A549 (cell line): ENCODE measurements around the gene CALM1.
A peak's percentile ranks its signal among the peaks of the same experiment; 100 is the strongest.

ENCODE experiments used
- BCL3 ChIP-seq: fragments of >200 bp; sonication (Bioruptor Twin); formaldehyde crosslinking; IDR thresholded peaks from 3 replicates; pipeline ENCODE4 v1.6.1; 2016
- CTCF ChIP-seq: fragments of >200 bp; sonication (Bioruptor Twin); formaldehyde crosslinking; IDR thresholded peaks from 3 replicates; pipeline ENCODE4 v1.5.1; 2016
- ELK1 ChIP-seq: fragments of 150-350 bp; IDR thresholded peaks from 2 replicates; pipeline ENCODE4 v1.6.1; 2014; ENCODE audit warnings: low read depth, mild to moderate bottlenecking, low read length
- JUNB ChIP-seq: fragments of >200 bp; sonication (Bioruptor Twin); formaldehyde crosslinking; IDR thresholded peaks from 2 replicates; pipeline ENCODE4 v1.6.1; 2016
- KDM1A ChIP-seq: fragments of 200-600 bp; sonication (generic); IDR thresholded peaks from 2 replicates; pipeline ENCODE4 v1.6.1; 2016; ENCODE audit warnings: low read depth, mild to moderate bottlenecking
- KDM5A ChIP-seq: fragments of 200-600 bp; sonication (generic); IDR thresholded peaks from 2 replicates; pipeline ENCODE4 v1.6.1; 2016; ENCODE audit warnings: antibody characterized with exemption, mild to moderate bottlenecking
- MAFK ChIP-seq: fragments of 450-650 bp; IDR thresholded peaks from 2 replicates; pipeline ENCODE4 v1.6.1; 2014; ENCODE audit not compliant: partially characterized antibody
- MAX ChIP-seq: IDR thresholded peaks from 2 replicates; pipeline ENCODE4 v1.6.1; 2012
- POLR2A ChIP-seq: IDR thresholded peaks from 2 replicates; pipeline ENCODE4 v1.6.1; 2012; ENCODE audit warnings: mild to moderate bottlenecking, low read length
- REST ChIP-seq: fragments of 200-600 bp; sonication (generic); IDR thresholded peaks from 2 replicates; pipeline ENCODE4 v1.6.1; 2016; ENCODE audit warnings: antibody characterized with exemption, mild to moderate bottlenecking, moderate library complexity
- RFX5 ChIP-seq: fragments of 450-650 bp; IDR thresholded peaks from 2 replicates; pipeline ENCODE4 v1.7.1; 2014; ENCODE audit warnings: antibody characterized with exemption, mild to moderate bottlenecking, moderate library complexity
- SMC3 ChIP-seq: fragments of >200 bp; sonication (Bioruptor Twin); formaldehyde crosslinking; IDR thresholded peaks from 3 replicates; pipeline ENCODE4 v1.6.1; 2018; ENCODE audit warnings: inconsistent platforms
- SREBF2 ChIP-seq: fragments of 450-650 bp; IDR thresholded peaks from 2 replicates; pipeline ENCODE4 v1.6.1; 2014; ENCODE audit warnings: mild to moderate bottlenecking, moderate library complexity

GRCh38 chr14:90388437-90388836, 8.4 kb upstream of the CALM1 start:
- TF ChIP-seq REST, result no peak
- TF ChIP-seq POLR2A, result no peak
- TF ChIP-seq KDM1A, result no peak
- TF ChIP-seq MAFK, result peak; percentile 100
- TF ChIP-seq CTCF, result no peak
- TF ChIP-seq SMC3, result no peak
- no peak for TF ChIP-seq JUNB
- TF ChIP-seq MAX, result no peak
- TF ChIP-seq KDM5A, result no peak
- TF ChIP-seq BCL3, result no peak
- TF ChIP-seq RFX5, result no peak
- TF ChIP-seq ELK1, result no peak
- no peak for TF ChIP-seq SREBF2
